Measurements from ENCODE around the gene EFHC1.

EFHC1 gene

DNA sequence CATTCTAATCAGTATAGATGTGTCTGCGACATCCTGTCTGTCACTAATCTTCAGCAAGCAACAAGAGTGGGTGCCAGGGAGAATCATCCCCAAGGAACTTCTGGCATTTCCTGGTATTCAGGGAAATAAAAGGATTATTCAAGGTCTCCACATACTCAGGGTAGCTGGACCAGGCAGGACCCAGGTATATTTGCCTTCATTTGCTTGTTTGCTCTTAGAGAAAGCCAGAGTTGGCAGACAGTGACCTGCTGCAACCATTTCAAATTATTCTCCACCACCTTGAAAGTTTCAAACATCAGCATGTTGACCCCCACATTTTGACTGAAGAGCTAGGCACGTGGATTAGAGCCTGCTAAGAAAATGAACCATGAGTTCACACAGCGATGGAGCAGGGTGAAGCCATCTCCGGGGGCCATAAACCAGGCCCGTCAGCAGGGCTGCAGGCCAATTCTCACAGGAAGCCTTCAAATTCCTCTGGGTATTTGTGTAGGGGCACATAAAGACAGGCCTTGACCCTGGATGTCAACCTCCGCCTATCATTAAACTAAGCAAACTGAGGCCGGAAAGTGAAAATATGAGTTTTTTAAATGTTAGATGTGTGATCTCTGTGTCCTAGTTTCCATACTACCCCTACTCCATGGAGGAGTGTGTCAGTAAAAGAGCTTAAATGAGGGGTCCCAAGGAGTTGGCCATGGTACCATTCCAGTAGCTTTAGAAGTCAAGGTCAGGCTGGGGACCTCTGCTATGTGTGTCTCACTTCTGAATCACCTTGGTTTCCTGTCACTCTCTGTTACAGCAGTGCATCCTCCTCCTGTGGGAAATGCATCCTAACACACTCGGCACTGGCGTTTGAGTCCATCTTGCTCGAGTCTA is 123.8 kb downstream of the EFHC1 start:
- no peak for DNase-seq

DNA sequence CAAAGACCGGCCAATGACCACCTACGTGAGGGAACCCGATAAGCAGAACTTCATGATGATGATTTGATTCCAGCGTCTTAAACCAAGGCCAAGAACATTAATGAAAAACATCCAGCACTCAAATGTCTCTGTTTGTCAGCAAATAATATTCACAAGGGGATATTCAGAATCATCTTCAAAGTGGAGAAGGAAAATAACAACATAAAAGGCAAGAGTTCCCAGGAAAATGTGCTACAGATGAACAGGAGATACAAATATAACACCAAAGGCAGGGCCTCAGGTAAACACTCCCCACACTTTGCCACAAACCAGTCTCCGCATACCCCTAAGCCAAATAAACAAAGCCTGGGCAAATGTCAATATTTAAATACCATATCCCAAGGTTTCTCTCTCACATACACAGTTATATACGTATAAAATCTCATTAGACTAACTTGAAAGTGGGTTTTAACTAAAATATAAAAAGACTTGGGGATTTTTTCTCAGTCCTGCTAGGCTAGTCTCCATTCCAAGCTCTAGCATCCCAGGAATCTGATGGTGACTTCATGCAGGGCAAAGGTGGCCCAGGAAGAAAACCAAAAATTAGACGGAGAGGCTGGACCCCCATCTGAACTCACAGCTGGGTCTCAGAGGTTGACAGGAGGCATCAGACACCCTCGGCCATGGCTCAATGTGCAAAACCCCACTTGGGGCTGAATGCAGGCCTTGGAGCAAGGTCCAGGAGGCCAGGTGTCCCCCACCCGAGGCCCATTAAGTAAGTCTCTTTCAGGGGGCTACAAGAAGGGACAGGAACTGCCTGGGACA is 124.7 kb downstream of the EFHC1 start:
- DNase-seq = no peak

DNA sequence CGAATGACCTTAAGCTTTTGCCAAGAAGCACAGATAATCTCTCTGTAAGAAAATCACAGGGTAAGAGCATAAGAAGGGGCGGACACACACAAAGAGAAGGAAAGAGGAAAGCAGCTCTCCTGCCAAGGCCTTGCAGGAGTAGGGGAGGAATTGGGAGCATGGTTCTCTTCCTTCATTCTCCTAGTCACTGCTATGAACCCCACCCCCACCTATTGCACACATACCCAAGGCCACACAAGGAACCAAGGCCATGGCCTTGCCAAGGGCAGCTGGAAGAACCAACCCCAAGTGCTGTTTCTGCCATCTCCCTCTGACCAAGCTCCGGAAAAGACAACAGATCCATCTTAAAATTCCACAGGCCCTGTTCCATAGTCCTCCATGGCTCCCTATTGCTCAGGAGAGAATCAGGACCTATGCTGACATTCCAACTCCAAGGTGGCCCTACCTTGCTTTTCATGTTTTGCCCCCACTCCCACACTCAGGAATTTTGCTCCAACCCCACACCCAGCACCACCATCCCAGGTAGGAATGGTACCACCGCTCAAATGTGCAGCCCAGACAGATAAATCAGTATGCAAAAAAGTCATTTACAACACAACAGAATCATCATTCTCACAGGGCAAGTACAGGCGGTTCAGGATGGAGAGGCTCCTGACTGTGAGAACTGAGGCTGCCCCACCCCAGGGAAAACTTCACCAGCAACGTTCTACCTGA is 125.4 kb downstream of the EFHC1 start:
- DNase-seq = no peak

DNA sequence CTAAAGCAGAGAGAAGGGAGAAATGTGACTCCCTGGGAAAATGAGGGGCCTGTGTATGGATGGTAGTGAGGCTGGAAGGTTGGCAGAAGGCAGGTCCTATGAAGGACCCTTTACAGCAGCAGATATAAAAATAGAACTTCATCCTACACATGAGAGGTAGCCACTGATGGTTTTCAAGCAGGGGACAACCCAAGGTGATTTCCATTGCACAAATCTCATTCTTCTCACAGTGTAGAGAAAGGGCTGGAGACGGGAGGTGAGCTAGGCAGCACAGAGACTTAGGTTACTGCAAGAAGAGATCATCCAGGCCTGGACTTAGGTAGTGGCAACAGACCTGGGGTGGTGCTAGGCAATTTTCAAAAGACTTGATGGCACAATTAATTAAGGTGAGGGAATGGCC is 126.0 kb downstream of the EFHC1 start:
- no peak for DNase-seq

DNA sequence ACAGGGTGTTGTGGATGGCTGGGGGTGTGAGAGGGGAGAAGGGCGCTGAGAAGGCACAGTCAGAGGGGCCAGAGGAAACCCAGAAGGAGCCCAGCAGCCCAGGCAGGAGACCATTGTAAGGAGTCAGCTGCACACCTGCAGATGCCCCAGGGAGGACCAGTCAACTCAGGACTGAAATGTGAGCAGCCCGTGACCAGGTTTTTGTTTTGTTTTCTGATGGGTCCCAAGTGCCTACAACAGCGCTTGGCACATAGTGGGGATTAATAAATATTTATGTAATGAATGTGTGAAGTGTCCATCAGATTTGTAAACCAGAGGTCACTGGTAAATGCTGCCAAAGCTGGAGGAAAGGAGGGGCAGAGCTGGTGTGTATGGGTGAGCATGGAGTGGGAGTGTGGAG is 126.5 kb downstream of the EFHC1 start:
- DNase-seq = no peak

DNA sequence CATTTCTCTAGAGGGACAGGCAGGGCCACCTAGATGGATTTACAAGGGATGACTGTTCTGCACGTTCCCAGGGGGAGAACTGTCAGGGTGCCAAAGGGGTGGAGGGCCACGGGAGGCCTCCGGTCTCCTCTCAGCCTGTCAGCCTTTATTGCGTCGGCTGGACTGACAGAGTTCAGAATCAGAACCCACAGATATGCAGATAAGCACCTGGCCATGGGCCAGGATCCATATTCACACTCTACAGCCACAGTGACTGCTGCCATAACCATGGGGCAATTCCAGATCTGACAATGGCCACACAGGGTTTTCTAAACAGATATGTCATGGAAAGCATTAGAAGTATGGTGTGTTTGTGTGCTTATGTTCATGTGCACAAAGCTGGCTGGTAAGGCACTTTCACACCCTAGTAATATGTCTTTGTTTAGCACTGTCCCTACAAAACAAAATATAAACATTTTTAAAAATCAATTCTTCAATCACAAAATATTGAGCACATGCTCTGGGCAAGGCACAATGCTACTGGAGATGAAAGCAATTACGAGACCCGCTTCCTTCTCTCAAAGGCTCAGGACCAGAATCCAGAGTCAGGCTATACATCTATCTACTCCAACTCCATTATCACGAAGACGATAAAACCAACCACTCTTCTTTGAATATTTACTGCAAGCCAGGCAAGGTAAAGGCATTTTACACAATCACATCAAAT is 127.7 kb downstream of the EFHC1 start:
- DNase-seq = no peak

DNA sequence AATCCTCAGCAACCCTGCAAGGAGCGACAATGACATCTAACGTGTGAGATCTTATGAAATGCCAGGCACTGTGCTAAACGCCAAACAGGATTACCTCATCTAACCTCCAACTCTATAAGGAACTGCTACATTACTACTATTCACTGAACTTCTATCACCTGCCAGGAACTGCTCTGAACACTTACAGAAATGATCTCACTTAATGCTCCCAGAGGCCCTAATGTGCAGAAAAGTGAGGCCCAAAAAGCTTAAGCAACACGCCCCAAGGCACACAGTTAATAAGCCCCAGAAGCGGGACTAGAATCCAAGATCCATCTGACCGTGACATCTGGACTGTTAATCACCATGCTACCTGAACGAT is 128.2 kb downstream of the EFHC1 start:
- no peak for DNase-seq

DNA sequence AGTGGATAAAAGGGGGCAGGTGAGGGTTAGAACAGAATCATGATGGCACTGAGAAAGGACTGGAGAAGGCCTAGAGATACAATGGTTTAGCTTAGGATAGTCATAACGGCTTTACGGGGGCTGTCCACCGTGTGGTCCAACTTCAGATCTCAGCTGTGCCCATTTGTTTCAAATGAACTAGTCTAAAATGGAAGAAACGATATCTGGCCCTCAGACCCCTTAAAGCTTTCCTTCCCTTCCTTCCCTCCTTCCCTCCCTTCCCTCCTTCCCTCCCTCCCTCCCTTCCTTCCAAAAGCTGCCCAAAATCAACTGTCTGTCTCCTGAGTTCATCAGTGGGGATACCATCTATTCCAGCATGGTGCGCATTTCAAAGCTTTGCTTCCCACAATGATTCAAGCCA is 128.9 kb downstream of the EFHC1 start:
- no peak for DNase-seq

DNA sequence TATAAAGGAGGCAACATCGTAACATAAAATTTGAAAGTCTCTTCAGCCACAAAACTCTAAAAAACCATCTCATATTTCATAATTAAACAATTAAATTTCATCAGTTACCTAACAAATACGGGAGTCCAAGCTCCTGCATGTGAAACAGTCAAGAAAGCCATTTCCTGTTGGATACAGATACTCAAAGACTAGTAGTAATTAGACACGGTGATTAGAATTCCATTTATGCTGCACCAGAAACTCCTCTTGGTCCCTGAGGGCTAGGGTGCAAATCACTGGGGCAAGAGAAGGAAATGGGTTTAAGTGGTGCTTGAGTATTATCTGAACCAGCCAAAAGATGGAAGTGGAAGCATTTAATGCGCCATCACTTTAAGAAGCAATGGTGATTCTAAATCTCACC is 129.3 kb downstream of the EFHC1 start:
- DNase-seq = no peak

DNA sequence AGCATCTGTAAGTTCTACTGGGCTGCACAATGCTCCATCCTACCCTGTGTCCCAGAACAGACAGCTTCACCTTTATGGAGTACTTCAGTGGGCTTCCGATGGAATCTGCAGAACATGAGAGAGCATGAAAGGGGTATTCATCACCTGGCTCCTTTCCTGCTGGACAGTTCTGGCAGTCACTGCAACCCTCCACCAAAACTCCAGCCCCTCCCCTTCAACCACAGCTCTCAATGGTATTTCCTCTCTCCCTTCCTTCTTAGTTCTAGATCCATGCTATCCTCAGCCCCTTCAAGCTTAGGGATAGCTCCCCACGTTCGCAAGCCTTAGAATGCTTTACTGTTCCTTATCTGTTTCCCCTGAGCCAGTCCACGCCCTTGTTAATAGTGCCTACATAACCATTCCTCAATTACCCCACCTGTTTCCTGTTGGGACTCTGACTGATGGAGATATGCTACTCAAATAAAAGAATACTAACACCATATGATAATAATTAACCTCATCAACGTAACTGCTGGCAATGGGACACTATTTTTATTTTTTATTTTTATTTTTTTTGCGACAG is 130.0 kb downstream of the EFHC1 start:
- DNase-seq = no peak

DNA sequence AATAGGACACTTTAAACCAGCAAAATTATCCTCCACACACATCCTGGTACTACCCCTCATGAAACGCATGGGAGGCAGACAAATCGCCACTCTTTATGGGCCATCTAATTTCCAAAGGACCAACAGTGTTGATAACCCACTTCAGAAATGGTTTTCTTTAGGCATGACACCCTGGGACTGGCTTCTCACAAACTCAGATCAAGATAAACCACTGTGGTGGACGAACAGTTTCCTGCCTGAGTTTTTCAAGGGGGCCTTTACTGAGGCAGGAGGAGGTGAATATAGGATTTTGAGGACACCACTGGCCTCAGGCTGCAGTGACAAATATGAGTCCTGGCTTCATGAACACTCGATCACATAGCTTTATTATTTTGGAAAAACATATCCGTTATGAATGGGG is 130.7 kb downstream of the EFHC1 start:
- DNase-seq = no peak

DNA sequence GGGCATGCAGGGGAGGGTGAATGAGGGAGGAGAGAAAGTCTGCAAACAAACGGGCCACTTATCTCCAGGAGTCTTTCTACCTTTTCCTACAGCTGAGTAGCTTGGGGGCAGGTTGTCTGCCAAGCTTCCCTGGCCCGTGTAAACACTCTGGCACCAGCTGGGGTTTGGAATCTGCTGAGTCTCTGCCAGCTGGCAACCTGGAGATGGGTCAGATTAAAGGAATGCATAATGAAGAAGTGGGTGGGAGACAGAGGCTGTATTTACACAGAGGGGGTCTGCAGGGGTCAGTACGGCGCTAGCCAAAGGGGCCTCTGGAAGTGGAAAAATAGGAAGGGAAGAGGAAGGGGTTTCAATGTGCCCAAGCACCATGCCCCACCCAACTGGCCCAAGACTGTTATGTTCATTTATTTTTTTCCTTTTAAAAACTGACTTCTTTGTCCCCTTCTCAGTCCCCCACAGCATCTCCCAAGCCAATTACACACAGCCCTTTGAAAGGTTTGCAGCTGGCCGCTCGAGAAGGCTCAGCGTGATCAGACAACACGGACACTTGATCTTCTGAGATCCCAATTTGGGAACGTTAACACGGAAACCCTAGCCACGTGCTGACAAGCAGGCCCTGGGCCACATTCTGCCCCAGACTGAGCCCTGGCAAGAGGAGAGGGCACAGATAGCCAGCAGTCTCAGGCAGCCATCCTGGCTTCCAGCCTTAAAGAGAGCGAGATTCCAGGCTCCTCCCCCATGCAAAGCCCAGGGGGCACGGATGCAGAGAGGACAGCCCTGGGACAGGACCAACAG is 131.5 kb downstream of the EFHC1 start:
- no peak for DNase-seq

DNA sequence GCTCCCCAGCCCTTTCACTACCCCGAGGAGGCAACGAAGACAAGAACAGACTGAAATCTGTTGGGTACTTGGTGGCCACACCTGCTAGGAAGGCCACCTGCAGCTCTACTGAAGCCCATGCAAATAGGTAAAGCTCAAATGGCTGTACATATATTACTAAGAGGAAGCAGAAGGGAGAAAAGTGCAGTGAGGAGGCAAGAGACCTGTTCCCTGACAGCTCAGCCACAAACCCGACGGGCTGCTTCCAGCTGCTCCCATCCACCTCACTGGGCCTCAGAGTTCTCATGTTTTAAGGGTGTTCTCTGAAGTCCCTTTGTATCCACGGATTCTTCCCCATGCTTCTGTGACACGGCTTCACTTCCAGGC is 132.1 kb downstream of the EFHC1 start:
- DNase-seq = no peak

DNA sequence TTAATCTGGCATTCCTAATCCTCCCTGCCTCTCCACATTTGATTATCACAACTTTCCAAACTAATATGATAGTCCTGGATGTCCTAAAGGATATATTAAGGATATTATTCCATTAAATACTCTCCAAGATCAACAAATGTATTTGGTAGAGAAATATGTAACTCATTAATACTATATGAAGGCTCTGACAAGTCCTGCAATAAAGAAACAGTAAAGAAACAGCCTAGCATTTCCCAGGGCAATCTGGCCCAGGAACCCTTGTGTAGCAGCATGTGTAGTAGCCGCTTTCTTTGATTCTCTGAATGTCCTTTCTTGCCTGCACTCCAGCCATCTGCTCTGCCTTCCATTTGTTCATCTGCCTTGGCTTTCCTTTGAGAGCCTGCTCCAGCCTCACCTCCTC is 133.0 kb downstream of the EFHC1 start:
- no peak for DNase-seq

DNA sequence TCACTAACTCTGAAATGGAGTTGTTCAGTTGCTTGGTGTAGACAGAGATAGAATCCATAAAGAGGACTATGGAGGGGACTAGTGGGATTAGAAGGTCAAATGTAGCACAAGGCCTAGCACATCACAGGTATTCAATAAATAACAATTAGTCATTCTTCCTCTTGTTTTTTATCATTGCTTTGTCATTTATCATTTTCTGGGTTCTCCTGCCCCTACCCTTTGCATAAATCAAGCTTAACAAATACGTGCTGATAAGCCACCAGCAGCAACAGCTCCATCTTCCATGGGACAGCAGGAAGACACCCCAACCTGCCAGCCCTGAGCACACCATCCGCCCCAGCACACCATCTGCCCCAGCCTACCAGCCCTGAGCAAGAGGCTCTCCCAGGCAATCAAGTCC is 133.6 kb downstream of the EFHC1 start:
- no peak for DNase-seq

DNA sequence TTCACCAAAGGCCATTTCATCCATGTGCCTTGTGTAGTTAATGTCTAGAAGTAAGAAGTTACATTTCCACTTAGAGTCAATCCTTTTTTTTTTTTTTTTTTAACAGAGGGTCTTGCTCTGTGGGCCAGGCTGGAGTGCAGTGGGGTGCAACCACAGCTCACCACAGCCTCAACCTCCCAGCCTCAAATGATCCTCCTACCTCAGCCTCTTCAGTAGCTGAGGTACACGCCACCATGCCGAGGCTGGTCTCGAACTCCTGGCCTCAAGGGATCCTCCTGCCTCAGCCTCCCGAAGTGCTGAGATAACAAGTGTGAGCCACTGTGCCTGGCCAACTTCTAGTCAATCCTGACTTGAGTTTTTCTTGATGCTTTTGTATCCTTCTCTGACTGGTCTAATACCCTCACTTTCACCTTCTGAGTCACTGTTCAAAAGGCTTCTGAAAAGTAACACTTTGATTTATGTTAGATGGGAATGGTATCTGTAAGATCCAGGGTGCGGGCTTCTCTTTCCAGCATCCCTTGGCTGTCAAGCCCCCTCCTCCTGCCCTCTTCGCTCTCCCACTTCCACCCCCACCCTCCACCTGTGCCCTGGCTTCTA is 134.6 kb downstream of the EFHC1 start:
- DNase-seq = no peak

DNA sequence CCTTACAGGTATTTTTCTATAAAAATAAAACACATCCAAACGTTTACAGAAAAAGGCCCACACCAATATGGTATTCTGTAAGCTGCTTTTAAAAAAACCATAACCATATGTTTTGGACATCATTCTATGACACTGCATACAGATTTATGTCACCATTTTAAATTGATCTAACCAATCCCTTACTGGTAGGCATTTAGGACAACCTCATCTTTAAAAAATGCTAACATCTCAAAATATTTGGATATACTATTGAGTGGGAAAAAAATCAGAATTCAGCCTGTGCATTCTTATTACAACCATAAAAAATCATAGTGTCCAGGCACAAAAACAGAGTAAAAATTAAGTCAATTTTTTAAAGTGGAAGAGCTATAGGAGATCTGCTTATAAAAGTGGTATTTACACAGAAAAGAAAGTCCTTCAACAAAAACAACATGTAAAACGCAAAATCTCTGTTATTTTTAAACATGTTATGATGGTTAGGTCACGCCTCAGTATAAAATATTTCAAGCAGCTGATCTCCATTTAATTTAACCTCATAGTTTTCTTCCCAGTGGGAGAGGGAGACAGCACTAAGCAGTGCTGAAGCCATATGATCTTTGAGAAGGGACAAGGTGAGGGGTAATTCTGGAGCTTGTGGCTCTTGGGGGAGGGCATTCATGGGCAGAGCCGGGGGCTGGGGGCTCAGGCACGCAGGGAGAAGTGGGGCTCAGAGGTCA is 135.5 kb downstream of the EFHC1 start:
- no peak for DNase-seq

DNA sequence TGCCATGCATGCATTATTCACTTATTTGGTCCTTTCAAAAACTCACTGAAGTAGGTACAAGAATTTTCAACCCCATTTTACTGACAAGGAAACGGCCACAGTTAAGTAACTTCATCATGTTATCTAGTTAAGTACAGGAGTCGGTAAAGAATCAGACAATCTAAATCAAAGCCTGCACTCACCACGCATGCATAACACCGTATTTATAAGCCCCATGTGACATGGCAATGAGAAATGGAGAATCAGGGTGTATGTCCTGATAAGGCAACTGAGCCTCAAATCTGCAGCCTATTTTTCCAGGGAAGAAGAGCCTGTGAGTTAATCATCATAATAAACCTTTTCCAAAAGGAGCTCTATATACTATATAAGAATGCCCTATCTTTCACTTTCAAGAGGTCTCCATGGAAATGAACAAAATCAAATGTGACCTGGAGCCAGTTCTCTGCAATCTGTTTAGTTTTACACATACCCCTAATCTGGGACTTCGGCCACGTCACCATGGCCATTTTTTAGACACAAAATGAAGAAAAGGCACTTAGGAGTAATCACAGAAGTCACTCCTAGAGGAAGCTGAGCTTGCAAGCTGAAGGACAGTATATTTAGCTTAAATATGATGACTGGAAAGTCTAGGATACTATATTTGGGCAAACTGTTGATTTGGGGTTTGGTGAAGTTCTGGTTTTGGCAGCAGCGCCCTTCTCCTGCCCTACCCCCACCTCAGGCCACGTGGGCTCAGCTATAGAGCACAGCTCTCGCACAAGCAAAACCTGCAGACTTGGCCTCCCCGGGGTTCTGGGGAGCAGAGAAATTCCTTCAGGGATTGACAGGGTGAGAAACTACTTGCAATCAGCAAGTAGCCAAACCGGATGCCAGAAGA is 137.5 kb downstream of the EFHC1 start:
- no peak for DNase-seq

DNA sequence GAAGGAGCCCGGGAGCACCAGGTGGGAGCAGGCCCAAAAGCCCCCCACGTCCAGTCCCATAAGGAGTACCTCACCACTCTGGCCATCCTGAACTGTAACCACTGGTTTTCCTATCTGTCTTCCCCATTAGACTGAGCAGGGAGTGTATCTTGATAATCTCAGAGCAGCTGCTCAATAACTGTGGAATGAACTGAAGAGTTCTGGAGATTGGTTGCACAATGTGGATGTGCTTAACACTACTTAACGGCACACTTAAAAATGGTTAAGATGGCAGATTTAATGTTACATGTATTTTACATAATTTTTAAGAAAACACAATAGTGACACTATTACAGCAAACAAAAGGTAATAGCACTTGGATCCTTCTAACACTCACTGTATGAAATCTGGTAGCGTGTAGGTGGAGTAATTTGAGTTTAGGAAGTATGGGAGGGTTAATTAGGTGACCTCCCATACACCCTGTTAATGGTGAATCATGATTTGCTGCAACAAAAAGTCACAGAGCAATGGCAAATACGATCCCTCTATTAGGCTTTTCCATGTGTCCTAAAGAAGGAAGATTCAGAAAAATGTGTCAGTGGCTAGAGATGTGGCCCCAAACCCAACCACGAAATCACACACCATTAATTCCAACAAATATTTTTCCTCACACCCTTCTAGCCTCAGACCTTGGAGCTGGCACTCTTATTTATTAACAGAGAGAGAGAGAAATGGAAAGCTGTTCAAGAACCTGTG is 138.3 kb downstream of the EFHC1 start:
- DNase-seq = no peak
